H9 (cell line): Measurements from ENCODE around the gene ZFYVE19. TPM values are rescaled to one million over a fixed set of nuclear protein-coding genes. Genes with fewer than 3 reads are reported as not detected.

Experiments
- DNase-seq: peaks from one replicate; pipeline ENCODE4 v3.0.0-alpha.2; 2017
- H2AFZ ChIP-seq: one replicate; pipeline ENCODE4 v1.6.1; 2013; ENCODE audit warnings: mild to moderate bottlenecking, low read length, control low read depth, moderate library complexity
- H2AK5ac ChIP-seq: 2 replicates; pipeline ENCODE4 v1.6.1; 2013; ENCODE audit warnings: low read length, control low read depth, mixed read lengths; ENCODE audit not compliant: insufficient read length
- H2BK120ac ChIP-seq: one replicate; pipeline ENCODE4 v1.6.1; 2013; ENCODE audit warnings: low read depth, mild to moderate bottlenecking, low read length, control low read depth, inconsistent platforms; ENCODE audit not compliant: poor library complexity, severe bottlenecking
- H2BK12ac ChIP-seq: 2 replicates; pipeline ENCODE4 v1.6.1; 2013; ENCODE audit warnings: low read length, control low read depth, mixed read lengths, low read depth; ENCODE audit not compliant: insufficient read length
- H2BK15ac ChIP-seq: 2 replicates; pipeline ENCODE4 v1.6.1; 2013; ENCODE audit warnings: low read depth, low read length, control low read depth
- H2BK20ac ChIP-seq: one replicate; pipeline ENCODE4 v1.6.1; 2013; ENCODE audit warnings: low read depth, mild to moderate bottlenecking, low read length, control low read depth, inconsistent platforms; ENCODE audit not compliant: poor library complexity, severe bottlenecking
- H2BK5ac ChIP-seq: 2 replicates; pipeline ENCODE4 v1.6.1; 2013; ENCODE audit warnings: low read length, control low read depth, mixed read lengths; ENCODE audit not compliant: insufficient read length
- H3K14ac ChIP-seq: 2 replicates; pipeline ENCODE4 v1.6.1; 2013; ENCODE audit warnings: low read length, control low read depth; ENCODE audit not compliant: insufficient read depth
- H3K18ac ChIP-seq: 2 replicates; pipeline ENCODE4 v1.6.1; 2013; ENCODE audit warnings: low read depth, mild to moderate bottlenecking, mixed read lengths, low read length, control low read depth; ENCODE audit not compliant: insufficient read length
- H3K23ac ChIP-seq: 2 replicates; pipeline ENCODE4 v1.6.1; 2013; ENCODE audit warnings: low read length, control low read depth, mixed read lengths, low read depth; ENCODE audit not compliant: insufficient read length
- H3K23me2 ChIP-seq: 2 replicates; pipeline ENCODE4 v1.6.1; 2013; ENCODE audit warnings: low read depth, mild to moderate bottlenecking, mixed read lengths, low read length, control low read depth; ENCODE audit not compliant: insufficient read length, poor library complexity, severe bottlenecking
- H3K27ac ChIP-seq: 2 replicates; pipeline ENCODE4 v1.5.1; 2013; ENCODE audit warnings: low read length, control low read depth, mixed read lengths, low read depth; ENCODE audit not compliant: insufficient read length
- H3K27me3 ChIP-seq: 2 replicates; pipeline ENCODE4 v1.6.1; 2013; ENCODE audit warnings: low read length, control low read depth, inconsistent platforms; ENCODE audit not compliant: insufficient read depth
- H3K4ac ChIP-seq: 2 replicates; pipeline ENCODE4 v1.6.1; 2013; ENCODE audit warnings: low read depth, mild to moderate bottlenecking, control low read depth, inconsistent platforms, low read length, moderate library complexity
- H3K4me1 ChIP-seq: 2 replicates; pipeline ENCODE4 v1.6.1; 2013; ENCODE audit warnings: low read length, control low read depth, inconsistent platforms; ENCODE audit not compliant: insufficient read depth
- H3K4me2 ChIP-seq: 2 replicates; pipeline ENCODE4 v1.6.1; 2013; ENCODE audit warnings: low read length, control low read depth, mixed read lengths; ENCODE audit not compliant: insufficient read length, insufficient read depth
- H3K56ac ChIP-seq: 2 replicates; pipeline ENCODE4 v1.6.1; 2013; ENCODE audit warnings: low read depth, mild to moderate bottlenecking, mixed read lengths, low read length, control low read depth; ENCODE audit not compliant: insufficient read length
- H3K79me1 ChIP-seq: 2 replicates; pipeline ENCODE4 v1.6.1; 2013; ENCODE audit warnings: low read depth, mild to moderate bottlenecking, moderate library complexity, low read length, control low read depth, inconsistent platforms; ENCODE audit not compliant: insufficient read depth, poor library complexity, severe bottlenecking
- H3K79me2 ChIP-seq: 2 replicates; pipeline ENCODE4 v1.6.1; 2013; ENCODE audit warnings: low read length, control low read depth, inconsistent platforms; ENCODE audit not compliant: insufficient read depth
- H3K9ac ChIP-seq: 2 replicates; pipeline ENCODE4 v1.6.1; 2013; ENCODE audit warnings: low read length, control low read depth, mixed read lengths; ENCODE audit not compliant: insufficient read length; ENCODE audit errors: extremely low read depth
- H3K9me3 ChIP-seq: one replicate; pipeline ENCODE4 v1.6.1; 2013; ENCODE audit warnings: low read depth, low read length, inconsistent platforms; ENCODE audit not compliant: control insufficient read depth
- H3T11ph ChIP-seq: one replicate; pipeline ENCODE4 v1.6.1; 2013; ENCODE audit warnings: mild to moderate bottlenecking, low read length, control low read depth, inconsistent platforms
- H4K20me1 ChIP-seq: one replicate; pipeline ENCODE4 v1.6.1; 2013; ENCODE audit not compliant: control insufficient read depth, insufficient read length, insufficient read depth
- H4K5ac ChIP-seq: 2 replicates; pipeline ENCODE4 v1.6.1; 2013; ENCODE audit warnings: low read depth, mild to moderate bottlenecking, mixed read lengths, low read length, control low read depth; ENCODE audit not compliant: insufficient read length
- H4K8ac ChIP-seq: replicated peaks from 2 replicates; pipeline ENCODE4 v1.6.1; 2013; ENCODE audit warnings: low read length, control low read depth, mixed read lengths, low read depth; ENCODE audit not compliant: insufficient read length
- H4K91ac ChIP-seq: 2 replicates; pipeline ENCODE4 v1.6.1; 2013; ENCODE audit warnings: low read depth, mild to moderate bottlenecking, moderate library complexity, mixed read lengths, low read length, control low read depth; ENCODE audit not compliant: insufficient read length
- H3K27ac Mint-ChIP-seq, 3 experiments: 2 replicates in 2 of 3; 3 replicates in 1 of 3; pipeline ENCODE4 v1.8.0; 2020 to 2021; ENCODE audit warnings: mixed read lengths in 3 of 3, mild to moderate bottlenecking in 1 of 3, moderate library complexity in 1 of 3
- H3K27me3 Mint-ChIP-seq: 2 replicates; pipeline ENCODE4 v1.8.0; 2021; ENCODE audit warnings: low read depth, mild to moderate bottlenecking, moderate library complexity, mixed read lengths
- H3K36me3 Mint-ChIP-seq, 3 experiments: 2 replicates in 2 of 3; 3 replicates in 1 of 3; pipeline ENCODE4 v1.8.0; 2020 to 2021; ENCODE audit warnings: low read depth in 3 of 3, mixed read lengths in 3 of 3; ENCODE audit not compliant: insufficient read depth in 1 of 3
- H3K4me1 Mint-ChIP-seq, 2 experiments: 2 replicates each; pipeline ENCODE4 v1.8.0; 2020; ENCODE audit warnings: mixed read lengths in 2 of 2
- H3K4me3 Mint-ChIP-seq, 2 experiments: 2 replicates in 1 of 2; 3 replicates in 1 of 2; pipeline ENCODE4 v1.8.0; 2020 to 2021; ENCODE audit warnings: mild to moderate bottlenecking in 2 of 2, mixed read lengths in 2 of 2, moderate library complexity in 1 of 2
- H3K9me3 Mint-ChIP-seq, 2 experiments: 2 replicates in 1 of 2; 3 replicates in 1 of 2; pipeline ENCODE4 v1.8.0; 2020; ENCODE audit warnings: mild to moderate bottlenecking in 2 of 2, mixed read lengths in 2 of 2, moderate library complexity in 1 of 2
- WGBS: extraction: QIAGEN DNeasy Blood & Tissue Kit; methylation state at CpG from one replicate; pipeline ENCODE4 v1.1.7; 2013; ENCODE audit warnings: missing lambda C conversion rate, low lambda C conversion rate, mixed read lengths; ENCODE audit not compliant: insufficient read length; ENCODE audit errors: extremely low coverage; 5-methylcytosine and 5-hydroxymethylcytosine counted together
- total RNA-seq: library from RNA; stranded (reverse); gene quantifications from 2 replicates; pipeline ENCODE4 v1.2.1, GENCODE V29; 2021
- TF ChIP-seq, protein P1 (sequence below): fragments of 200-600 bp; sonication (generic); conservative IDR thresholded peaks from 3 replicates; pipeline ENCODE4 v1.8.0; 2021; ENCODE audit warnings: antibody characterized with exemption, mild to moderate bottlenecking

The ZFYVE19 gene
- total RNA-seq, 1 experiment from 2014 or later, result 11.3 TPM

DNA sequence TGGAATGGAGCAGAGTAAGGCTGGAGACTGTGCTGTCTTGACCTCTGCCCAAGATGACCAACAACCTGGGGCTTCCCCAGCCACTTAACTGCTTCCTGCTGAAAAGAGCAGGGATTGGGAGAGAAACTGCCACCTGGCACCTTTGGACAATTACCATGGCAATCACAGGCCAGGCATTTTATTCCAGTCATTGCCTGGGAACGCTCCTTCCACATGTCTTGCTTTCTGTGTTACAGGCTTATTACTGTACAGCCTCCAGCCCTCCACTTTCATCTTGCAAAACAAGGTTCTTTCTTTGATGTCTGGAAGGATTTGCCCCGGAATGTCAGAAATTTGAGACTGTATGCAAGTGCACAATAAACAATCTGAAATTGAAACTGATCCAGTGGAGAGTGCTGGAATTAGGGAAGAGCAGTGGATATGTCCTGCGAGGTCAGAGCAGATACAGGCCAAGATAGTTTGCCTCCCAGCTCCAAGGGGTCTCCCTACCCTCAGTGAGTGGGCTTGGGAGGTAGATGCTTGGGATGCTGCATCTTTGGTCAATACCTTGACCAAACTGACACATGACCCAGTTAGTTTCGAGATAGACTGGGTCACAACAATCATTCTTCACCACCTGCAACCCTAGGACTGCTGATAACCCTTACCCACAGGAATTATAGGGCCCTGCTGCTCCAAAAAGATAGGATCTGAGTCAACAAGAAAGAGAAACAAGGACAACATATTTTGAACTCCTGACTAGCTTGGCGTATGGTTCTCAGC, 19.0 kb downstream of the ZFYVE19 start:
- Mint-ChIP-seq H3K27ac (no peak overlapping the region), H3K9me3 (no peaks in the 10 kb centered on the region), H3K4me3 (no peak overlapping the region), H3K36me3 (no peaks in the 10 kb centered on the region), H3K4me1 (peaks cover 5 to 6% of the 10 kb centered on the region in 2 experiments), H3K27me3 (no peaks in the 10 kb centered on the region; the same call in 1 of the 2 replicates)
- no peak overlapping the region for H3K9ac ChIP-seq
- H3K18ac ChIP-seq, result no peak overlapping the region
- no peak overlapping the region for H2BK20ac ChIP-seq
- H3K4me1 ChIP-seq, result peaks cover 2% of the 10 kb centered on the region; the same call in 1 of the 2 replicates
- H4K8ac ChIP-seq, result no peak overlapping the region
- no peak overlapping the region for H2BK120ac ChIP-seq
- H3T11ph ChIP-seq, result no peak overlapping the region
- no peak overlapping the region for H3K56ac ChIP-seq
- no peak overlapping the region for H3K4ac ChIP-seq
- no CpG with 5 or more reads among the region's 5 CpGs for WGBS
- H3K4me2 ChIP-seq, result no peak overlapping the region
- no peak overlapping the region for H3K23ac ChIP-seq
- H2BK5ac ChIP-seq, result no peak overlapping the region
- H4K20me1 ChIP-seq, result no peaks in the 10 kb centered on the region
- H2BK12ac ChIP-seq, result no peak overlapping the region
- H2AFZ ChIP-seq, result no peak overlapping the region
- H4K91ac ChIP-seq, result no peak overlapping the region
- H4K5ac ChIP-seq, result no peak overlapping the region
- no peak overlapping the region for H3K27ac ChIP-seq
- H3K79me1 ChIP-seq, result no peaks in the 10 kb centered on the region
- H3K27me3 ChIP-seq, result no peaks in the 10 kb centered on the region
- H3K14ac ChIP-seq, result no peak overlapping the region
- H3K79me2 ChIP-seq, result no peaks in the 10 kb centered on the region
- no peak for DNase-seq
- no peak overlapping the region for H2AK5ac ChIP-seq
- no peaks in the 10 kb centered on the region for H3K23me2 ChIP-seq
- TF ChIP-seq, protein P1, sequence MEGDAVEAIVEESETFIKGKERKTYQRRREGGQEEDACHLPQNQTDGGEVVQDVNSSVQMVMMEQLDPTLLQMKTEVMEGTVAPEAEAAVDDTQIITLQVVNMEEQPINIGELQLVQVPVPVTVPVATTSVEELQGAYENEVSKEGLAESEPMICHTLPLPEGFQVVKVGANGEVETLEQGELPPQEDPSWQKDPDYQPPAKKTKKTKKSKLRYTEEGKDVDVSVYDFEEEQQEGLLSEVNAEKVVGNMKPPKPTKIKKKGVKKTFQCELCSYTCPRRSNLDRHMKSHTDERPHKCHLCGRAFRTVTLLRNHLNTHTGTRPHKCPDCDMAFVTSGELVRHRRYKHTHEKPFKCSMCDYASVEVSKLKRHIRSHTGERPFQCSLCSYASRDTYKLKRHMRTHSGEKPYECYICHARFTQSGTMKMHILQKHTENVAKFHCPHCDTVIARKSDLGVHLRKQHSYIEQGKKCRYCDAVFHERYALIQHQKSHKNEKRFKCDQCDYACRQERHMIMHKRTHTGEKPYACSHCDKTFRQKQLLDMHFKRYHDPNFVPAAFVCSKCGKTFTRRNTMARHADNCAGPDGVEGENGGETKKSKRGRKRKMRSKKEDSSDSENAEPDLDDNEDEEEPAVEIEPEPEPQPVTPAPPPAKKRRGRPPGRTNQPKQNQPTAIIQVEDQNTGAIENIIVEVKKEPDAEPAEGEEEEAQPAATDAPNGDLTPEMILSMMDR, result no peak
- no peaks in the 10 kb centered on the region for H3K9me3 ChIP-seq
- no peak overlapping the region for H2BK15ac ChIP-seq
